D341Med (cell line): Measurements from ENCODE around the gene CLC.
"Not testable (repeated sequence)": the region's sequence is repeated elsewhere in the genome, so short reads cannot be mapped to it uniquely, and the experiment has no call there.

ENCODE experiments used
- DNase-seq: peaks from one replicate; pipeline ENCODE4 v3.0.0; 2012; ENCODE audit warnings: low spot score

The CLC gene

GRCh38 chr19:39728040-39728439, 9.8 kb downstream of the CLC start:
- DNase-seq = no peak

GRCh38 chr19:39727070-39727800, 10.6 kb downstream of the CLC start:
- no peak for DNase-seq

DNA sequence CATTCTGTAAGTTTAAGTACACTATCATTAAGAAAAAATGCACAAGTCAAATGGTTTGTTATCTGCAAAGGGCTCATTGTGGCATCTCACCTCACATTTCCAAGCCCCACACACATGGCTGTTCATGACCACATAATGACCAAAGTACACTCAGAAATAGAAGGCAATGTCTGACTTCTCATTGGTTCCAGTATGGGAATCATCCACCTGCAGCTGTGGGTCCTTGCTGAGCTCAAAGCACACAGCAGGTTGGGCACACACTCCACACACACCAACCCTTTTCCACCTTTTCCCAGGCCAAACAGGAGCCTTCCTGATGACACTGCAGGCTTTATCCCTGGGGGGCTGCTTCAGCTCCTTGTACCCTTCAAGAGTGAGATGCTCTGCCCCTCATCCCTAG, 11.8 kb downstream of the CLC start:
- no peak for DNase-seq

DNA sequence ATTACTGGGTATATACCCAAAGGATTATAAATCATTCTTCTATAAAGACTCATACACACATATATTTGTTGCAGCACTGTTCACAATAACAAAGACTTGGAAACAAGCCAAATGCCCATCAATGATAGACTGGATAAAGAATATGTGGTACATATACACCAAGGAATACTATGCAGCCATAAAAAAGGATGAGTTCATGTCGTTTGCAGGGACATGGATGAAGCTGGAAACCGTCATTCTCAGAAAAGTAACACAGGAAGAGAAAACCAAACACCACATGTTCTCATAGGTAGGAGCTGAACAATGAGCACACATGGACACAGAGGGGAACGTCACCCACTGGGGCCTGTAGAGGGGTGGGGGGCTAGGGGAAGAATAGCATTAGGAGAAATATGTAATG, 17.7 kb downstream of the CLC start:
- not testable (repeated sequence) for DNase-seq

DNA sequence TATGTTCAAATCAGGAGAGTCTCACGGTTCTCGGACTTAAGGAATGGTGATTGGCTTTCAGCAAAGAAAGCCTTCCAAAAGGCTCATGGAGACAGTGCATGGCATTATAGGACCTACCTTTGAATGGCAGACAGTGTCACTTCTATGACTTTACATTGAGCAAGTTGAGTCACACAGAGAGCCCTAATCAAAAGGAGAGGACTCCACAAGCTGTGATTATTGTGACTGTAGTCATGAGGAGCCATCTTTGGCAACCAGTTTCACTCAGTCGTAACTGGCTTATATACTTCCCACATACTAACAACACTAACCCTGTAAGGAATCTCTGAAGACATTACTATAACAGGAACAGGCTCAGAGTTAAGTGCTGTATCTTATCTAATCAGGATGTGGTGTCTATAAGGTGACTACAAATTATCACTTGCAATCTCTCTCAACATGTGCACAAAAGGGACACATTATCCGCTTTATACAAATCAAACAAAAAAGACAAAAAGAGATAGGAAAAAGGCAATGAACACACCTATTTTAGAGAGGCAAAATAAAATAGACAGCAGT, 27.4 kb downstream of the CLC start:
- no peak for DNase-seq

- no peak for DNase-seq
These were observed 28.6 kb downstream of the CLC start for GRCh38 chr19:39709026-39709872.

- DNase-seq = no peak
These were observed 29.2 kb downstream of the CLC start for GRCh38 chr19:39708594-39708993.

DNA sequence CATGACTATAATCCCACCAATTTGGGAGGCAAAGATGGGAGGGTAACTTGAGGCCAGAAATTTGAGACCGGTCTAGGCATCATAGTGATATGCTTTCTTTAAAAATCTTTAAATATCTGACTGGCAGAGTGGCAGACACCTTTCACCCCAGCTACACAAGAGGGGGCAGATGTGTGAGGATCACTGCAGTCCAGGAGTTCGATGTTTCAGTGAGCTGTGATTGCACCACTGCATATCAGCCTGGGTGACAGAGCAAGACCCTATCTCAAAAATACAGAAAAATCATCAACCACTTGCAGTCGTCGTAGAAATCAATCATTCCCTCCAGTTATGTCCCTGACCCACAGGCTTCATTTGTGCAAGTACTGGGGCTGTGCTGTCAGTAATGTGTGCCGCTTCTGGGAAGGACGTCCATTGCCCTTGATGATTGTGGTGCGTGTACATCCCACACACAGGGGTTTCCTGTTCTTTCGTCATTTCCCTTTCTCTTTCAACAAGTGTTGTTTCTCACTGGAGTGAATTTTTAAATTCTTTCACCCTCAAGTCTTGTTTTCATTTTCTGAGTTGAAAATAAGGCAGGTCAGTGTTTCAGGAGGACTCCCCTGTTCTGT, 32.1 kb downstream of the CLC start:
- DNase-seq = no peak

DNA sequence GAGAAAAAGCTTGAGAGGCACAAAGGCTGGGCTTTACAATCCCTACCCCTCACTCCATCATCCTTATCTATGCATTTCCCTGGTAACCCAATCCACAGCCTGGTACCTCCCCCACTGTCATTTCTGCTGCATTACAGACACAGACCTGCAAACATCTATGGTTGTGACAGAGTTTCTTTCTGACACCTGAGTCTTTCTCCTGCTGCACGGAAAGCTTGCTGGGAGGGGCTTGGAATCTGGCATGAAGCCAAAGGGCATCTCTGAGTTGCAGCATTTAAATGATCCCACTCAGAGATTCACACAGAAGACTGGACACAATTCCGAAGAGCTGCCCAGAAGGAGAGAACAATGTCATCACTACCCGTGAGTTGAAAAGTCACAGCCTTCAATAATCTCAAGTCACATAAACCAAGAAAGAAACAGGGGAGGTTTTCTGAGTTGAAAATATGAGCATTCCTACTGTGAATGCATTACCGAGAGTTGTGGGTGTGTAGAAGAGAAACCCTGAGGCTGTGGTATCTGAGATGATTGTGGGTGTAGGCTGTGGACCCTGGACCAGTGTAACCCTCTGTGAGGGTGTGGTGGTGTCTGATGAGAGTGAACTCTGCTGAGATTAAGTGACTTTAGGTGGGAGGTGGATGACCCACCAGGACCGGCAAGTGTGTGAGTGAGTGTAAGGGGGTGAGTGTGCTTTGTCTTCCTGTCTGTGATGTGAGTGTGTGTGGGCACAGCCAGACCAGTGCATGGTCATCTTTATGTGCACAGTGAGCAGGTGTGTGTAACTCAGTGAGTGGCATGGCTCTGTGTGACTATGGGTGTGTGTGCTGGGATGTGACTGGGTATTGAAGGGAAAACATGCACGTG, 33.4 kb downstream of the CLC start, which contains the start of gene LGALS14:
Gene LGALS14 (plus strand): TSS at position 301 of the 864 bp plus-strand sequence. CDS start 48 bp downstream, at position 349.
- DNase-seq = no peak

GRCh38 chr19:39701291-39701690, 36.5 kb downstream of the CLC start:
- DNase-seq = no peak

DNA sequence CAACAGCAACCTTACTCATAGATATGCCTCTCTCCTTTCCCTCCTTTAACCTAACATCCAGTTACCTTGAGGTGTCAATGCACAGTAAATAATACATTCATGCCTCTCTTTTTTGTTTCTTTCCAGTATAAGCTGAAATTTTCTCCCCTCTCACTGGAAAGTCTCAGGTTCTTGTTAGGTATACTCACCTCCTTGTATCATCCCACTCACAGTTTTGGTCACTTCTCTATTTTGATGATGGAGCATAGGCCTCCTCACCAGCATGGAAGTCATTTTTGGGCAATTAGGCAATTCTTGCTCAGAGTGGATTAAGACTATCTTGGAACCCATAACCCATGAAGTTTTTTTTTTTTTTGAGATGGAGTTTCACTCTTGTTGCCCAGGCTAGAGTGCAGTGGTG, 39.3 kb downstream of the CLC start:
- no peak for DNase-seq

GRCh38 chr19:39696387-39696786, 41.4 kb downstream of the CLC start:
- no peak for DNase-seq

DNA sequence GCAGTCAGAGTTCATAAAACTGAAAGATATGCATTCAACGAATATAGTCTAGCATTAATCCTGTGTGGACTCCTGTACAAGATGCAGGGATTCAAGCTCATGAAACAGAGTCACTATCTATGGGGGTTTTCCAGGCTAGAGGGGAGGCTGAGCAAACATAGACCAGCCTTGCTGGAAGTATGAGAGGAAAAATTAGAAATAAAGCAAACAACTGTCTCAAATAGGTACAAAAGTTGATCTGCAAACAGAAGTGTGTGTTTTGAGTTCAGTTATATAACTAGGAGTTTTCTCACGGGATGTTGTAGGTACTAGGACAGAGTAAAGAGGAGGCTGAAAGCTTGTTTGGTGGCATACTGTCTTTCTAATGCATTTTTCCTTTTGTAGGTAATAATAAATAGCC, 42.1 kb downstream of the CLC start:
- no peak for DNase-seq

DNA sequence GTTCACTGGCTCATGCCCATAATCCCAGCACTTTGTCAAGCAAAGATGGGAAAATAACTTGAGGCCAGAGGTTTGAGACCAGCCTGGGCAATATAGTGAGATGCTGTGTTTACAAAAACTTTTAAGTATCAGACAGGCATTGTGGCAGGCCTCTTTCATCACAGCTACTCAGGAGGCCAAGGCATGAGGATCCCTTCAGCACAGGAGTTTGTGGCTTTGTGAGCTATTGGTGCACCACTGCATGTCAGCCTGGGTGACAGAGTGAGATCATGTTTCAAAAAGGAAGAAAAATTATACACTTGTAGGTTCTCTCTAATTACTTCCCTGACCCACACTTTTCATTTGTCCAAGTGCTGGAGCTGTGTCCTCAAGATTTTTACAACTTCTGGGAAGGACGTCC, 45.0 kb downstream of the CLC start:
- DNase-seq = no peak

DNA sequence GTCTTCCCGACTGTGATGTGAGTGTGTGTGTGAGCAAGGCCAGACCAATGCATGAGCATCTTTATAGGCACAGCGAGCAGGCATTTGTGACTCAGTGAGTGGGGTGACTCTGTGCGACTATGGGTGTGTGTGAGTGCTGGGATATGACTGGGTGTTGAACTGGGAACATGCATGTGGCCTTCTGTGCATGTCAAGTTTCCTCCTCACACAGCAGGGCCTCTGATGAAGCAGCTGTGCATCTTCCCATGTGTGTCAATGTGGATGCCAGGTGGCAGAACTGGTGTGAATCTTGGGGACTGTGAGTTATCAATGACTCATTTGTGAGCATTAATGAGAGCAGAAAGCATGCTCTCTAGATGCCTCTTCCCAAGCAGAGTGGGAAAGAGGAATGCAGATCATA, 45.7 kb downstream of the CLC start:
- DNase-seq = no peak

DNA sequence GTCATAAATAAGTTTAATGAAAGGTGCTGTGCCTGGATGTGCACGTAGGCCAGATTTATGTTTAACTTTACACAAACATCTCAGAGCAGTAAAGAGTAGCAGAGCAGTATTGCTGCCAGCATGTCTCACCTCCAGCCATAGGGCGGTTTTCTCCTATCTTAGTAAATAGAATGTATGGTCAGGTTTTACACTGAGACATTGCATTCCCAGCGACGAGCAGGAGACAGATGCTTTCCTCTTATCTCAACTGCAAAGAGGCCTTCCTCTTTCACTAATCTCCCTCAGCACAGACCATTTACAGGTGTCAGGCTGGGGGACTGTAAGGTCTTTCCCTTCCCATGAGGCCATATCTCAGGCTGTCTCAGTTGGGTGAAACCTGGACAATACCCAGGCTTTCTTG, 49.2 kb downstream of the CLC start:
- DNase-seq = not testable (repeated sequence)

DNA sequence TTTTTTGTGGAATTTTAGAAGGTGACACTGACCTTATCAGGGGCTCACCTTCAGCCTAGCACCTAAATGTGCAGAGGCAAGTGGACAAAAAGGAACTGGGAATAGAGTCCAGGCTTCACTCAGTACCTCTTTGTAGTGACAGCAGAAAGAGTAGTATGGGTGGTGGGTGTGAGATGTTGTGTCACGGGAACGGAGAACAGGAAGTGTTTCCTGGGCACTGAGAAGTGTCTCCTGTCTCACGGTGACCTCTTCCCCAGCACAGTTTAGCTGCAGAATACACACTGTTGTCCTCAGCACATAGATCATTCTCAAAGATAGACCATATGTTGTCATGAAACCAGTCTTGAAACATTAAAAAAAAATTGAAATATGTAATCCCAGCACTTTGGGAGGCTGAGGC, 51.1 kb downstream of the CLC start:
- no peak for DNase-seq

- no peak for DNase-seq
These were observed 53.6 kb downstream of the CLC start for GRCh38 chr19:39684267-39684666.

DNA sequence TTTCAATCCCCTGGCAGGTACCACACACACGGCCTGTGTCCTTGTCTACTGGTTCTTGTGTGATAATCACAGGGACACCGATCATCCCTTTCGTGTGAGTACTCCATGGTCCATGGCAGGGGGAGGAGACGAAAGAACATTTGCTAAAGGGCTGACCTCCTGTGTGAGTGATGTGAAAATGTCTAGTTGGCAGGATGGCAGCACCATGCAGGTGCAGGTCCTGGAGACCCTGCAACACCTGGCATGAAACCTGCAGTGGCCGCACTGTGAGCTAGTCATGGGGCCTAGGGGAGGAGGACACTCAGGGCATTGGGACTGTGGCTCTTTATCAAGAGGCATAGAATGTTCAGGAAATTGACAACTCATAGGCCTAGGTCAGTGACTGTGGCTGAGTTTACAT, 56.4 kb downstream of the CLC start:
- DNase-seq = no peak
